SK-N-SH (cell line): ENCODE measurements around the gene RIN2. TPM values are rescaled to one million over a fixed set of nuclear protein-coding genes. Genes with fewer than 3 reads are reported as not detected.

Experiments used
- CTCF ChIA-PET: fragments of 300-600, 350-600 bp; formaldehyde crosslinking; extraction: SDS; loops from one replicate; lab custom pipeline; 2021; lab: Yijun Ruan, JAX
- POLR2A ChIA-PET: fragments of 350-600 bp; sonication (Branson Sonifier 250); formaldehyde crosslinking; extraction: SDS; loops from one replicate; lab custom pipeline; 2020; ENCODE audit warnings: antibody characterized with exemption, inconsistent platforms; lab: Yijun Ruan, JAX
- DNase-seq: peaks from one replicate; pipeline ENCODE4 v3.0.0; 2012
- H2AFZ ChIP-seq: fragments of 200-600 bp; sonication (generic); 2 replicates; pipeline ENCODE4 v1.8.1; 2016; ENCODE audit warnings: antibody characterized with exemption, mild to moderate bottlenecking, low read depth
- H3F3A ChIP-seq: fragments of 200-600 bp; sonication (generic); replicated peaks from 2 replicates; pipeline ENCODE3; 2016; ENCODE audit warnings: antibody characterized with exemption, mild to moderate bottlenecking; ENCODE audit not compliant: insufficient read depth
- H3K27ac ChIP-seq, 2 experiments: fragments of 200-500 bp in 1 of 2; fragments of 200-600 bp in 1 of 2; sonication (Bioruptor generic) in 1 of 2; sonication (generic), shearing (Covaris generic) in 1 of 2; 2 replicates each; pipeline versions ENCODE4 v1.5.1 to v1.6.1; 2014 to 2016; ENCODE audit warnings: low read depth in 2 of 2, inconsistent platforms in 1 of 2, low read length in 1 of 2, mild to moderate bottlenecking in 1 of 2, mixed read lengths in 1 of 2
- H3K27me3 ChIP-seq: fragments of 200-600 bp; sonication (generic), shearing (Covaris generic); 2 replicates; pipeline ENCODE4 v1.6.1; 2016; ENCODE audit warnings: mixed run types; ENCODE audit not compliant: insufficient read depth
- H3K36me3 ChIP-seq, 2 experiments: fragments of 200-500 bp in 1 of 2; fragments of 200-600 bp in 1 of 2; sonication (Bioruptor generic) in 1 of 2; sonication (generic) in 1 of 2; replicated peaks in 1 of 2; 2 replicates each; pipeline versions ENCODE3 to v1.5.1; 2014 to 2016; ENCODE audit warnings: low read length in 1 of 2, mild to moderate bottlenecking in 1 of 2; ENCODE audit not compliant: insufficient read depth in 2 of 2, control insufficient read depth in 1 of 2
- H3K4me1 ChIP-seq, 2 experiments: fragments of 200-500 bp in 1 of 2; fragments of 200-600 bp in 1 of 2; sonication (Bioruptor generic) in 1 of 2; sonication (generic), shearing (Covaris generic) in 1 of 2; 2 replicates each; pipeline versions ENCODE4 v1.5.1 to v1.6.1; 2014 to 2016; ENCODE audit warnings: low read depth in 1 of 2, low read length in 1 of 2, mixed run types in 1 of 2; ENCODE audit not compliant: insufficient read depth in 2 of 2, control insufficient read depth in 1 of 2
- H3K4me2 ChIP-seq: fragments of 200-600 bp; sonication (generic), shearing (Covaris generic); 2 replicates; pipeline ENCODE4 v1.6.1; 2017; ENCODE audit warnings: mixed run types
- H3K4me3 ChIP-seq, 2 experiments: fragments of 200-500 bp in 1 of 2; fragments of 200-600 bp in 1 of 2; sonication (Bioruptor generic) in 1 of 2; sonication (generic), shearing (Covaris generic) in 1 of 2; 2 replicates each; pipeline versions ENCODE4 v1.5.1 to v1.8.1; 2014 to 2016; ENCODE audit warnings: low read depth in 2 of 2, inconsistent platforms in 1 of 2, low read length in 1 of 2, mild to moderate bottlenecking in 1 of 2, mixed read lengths in 1 of 2, moderate library complexity in 1 of 2
- H3K79me2 ChIP-seq: fragments of 200-600 bp; sonication (generic); 2 replicates; pipeline ENCODE4 v1.8.1; 2017; ENCODE audit warnings: mild to moderate bottlenecking; ENCODE audit not compliant: insufficient read depth
- H3K9ac ChIP-seq: fragments of 200-600 bp; sonication (generic); 2 replicates; pipeline ENCODE4 v1.6.1; 2017; ENCODE audit warnings: mixed run types
- H3K9me2 ChIP-seq: fragments of 200-600 bp; sonication (generic); 2 replicates; pipeline ENCODE4 v1.6.1; 2017; ENCODE audit warnings: mixed run types
- H3K9me3 ChIP-seq: fragments of 200-600 bp; sonication (generic); 2 replicates; pipeline ENCODE4 v1.6.1; 2017; ENCODE audit warnings: mixed run types, mild to moderate bottlenecking, moderate library complexity
- H4K20me1 ChIP-seq: fragments of 200-600 bp; sonication (generic); 2 replicates; pipeline ENCODE4 v1.6.1; 2017; ENCODE audit warnings: mild to moderate bottlenecking, mixed run types; ENCODE audit not compliant: insufficient read depth
- ELF1 ChIP-seq: IDR thresholded peaks from 2 replicates; pipeline ENCODE4 v1.4.0; 2012
- FOXJ3 ChIP-seq: sonication (generic); formaldehyde crosslinking; IDR thresholded peaks from 2 replicates; pipeline ENCODE4 v1.5.1; 2020; ENCODE audit warnings: mild to moderate bottlenecking, missing genetic modification reagents
- FOXM1 ChIP-seq: IDR thresholded peaks from 2 replicates; pipeline ENCODE4 v1.4.0; 2012; ENCODE audit warnings: low read depth, mild to moderate bottlenecking
- GATA2 ChIP-seq: sonication (generic); formaldehyde crosslinking; IDR thresholded peaks from 2 replicates; pipeline ENCODE4 v1.5.0; 2020; ENCODE audit warnings: mild to moderate bottlenecking, missing genetic modification reagents
- NFIC ChIP-seq: IDR thresholded peaks from 2 replicates; pipeline ENCODE4 v1.4.0; 2012; ENCODE audit warnings: borderline replicate concordance
- RAD21 ChIP-seq: IDR thresholded peaks from 2 replicates; pipeline ENCODE4 v1.6.1; 2012; ENCODE audit warnings: mild to moderate bottlenecking, low read length
- RFX5 ChIP-seq: IDR thresholded peaks from 2 replicates; pipeline ENCODE4 v1.6.1; 2012; ENCODE audit warnings: mild to moderate bottlenecking, improper control_type of control experiment, low read length
- SMC3 ChIP-seq: IDR thresholded peaks from 2 replicates; pipeline ENCODE4 v1.6.1; 2012; ENCODE audit warnings: low read depth, low read length, improper control_type of control experiment
- TCF12 ChIP-seq: IDR thresholded peaks from 2 replicates; pipeline ENCODE4 v1.4.0; 2012
- USF1 ChIP-seq: IDR thresholded peaks from 2 replicates; pipeline ENCODE4 v1.4.0; 2012; ENCODE audit warnings: low read depth, borderline replicate concordance
- YY1 ChIP-seq: IDR thresholded peaks from 2 replicates; pipeline ENCODE4 v1.4.0; 2012; ENCODE audit warnings: low read depth, mild to moderate bottlenecking
- WGBS: methylation state at CpG from one replicate; pipeline ENCODE4 v1.1.6; 2017; ENCODE audit warnings: low lambda C conversion rate; 5-methylcytosine and 5-hydroxymethylcytosine counted together
- polyA plus RNA-seq, 3 experiments: library from polyadenylated mRNA; depleted of rRNA; stranded (reverse); fragments of >200 nt; gene quantifications; 2 replicates each; pipeline ENCODE4 v1.2.3, GENCODE V29; 2012
- TF ChIP-seq, protein P1 (sequence below): fragments of 150-350 bp; IDR thresholded peaks from 2 replicates; pipeline ENCODE4 v1.6.1; 2017; ENCODE audit warnings: antibody characterized with exemption, low read length, low read depth, borderline replicate concordance

The RIN2 gene
- polyA plus RNA-seq, 1 of the 3 experiments (the other 2 are of a cell fraction), result 6.8 TPM

DNA sequence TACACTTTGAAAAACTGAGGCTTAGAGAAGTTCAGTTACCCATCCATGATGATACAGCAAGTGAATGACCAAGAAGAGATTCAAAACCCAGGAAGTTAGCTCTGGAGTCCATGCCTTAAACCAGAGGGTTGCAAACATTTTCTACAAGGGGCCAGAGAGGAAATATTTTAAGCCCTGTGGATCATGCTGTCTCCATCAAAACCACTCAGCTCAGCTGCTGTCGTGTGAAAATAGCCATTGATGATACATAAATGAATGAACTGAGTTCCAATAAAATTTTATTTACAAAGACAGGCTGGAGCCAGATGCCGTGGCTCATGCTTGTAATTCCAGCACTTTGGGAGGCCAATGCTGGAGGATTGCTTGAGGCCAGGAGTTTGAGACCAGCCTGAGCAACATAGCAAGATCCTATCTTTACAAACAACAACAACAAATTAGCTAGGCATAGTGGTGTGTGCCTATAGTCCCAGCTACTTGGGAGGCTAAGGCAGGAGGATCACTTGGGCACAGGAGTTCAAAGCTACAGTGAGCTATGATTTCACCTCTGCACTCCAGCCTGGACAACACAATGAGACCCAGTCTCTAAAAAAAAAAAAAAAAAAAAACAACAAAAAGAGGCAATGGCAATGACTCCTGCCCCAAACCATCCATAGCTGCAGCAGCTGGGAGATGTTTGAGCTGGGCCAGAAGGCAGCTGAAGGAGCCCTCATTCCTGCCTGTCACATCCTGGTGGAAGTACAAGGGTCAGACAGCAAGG is 44.1 kb upstream of the RIN2 start:
- no peaks in the 10 kb centered on the region for H3K9me3 ChIP-seq
- no peak for DNase-seq
- no peaks in the 10 kb centered on the region for H3F3A ChIP-seq
- peaks cover 2% of the 10 kb centered on the region; the same call in 1 of the 2 replicates for H3K27me3 ChIP-seq
- no peak overlapping the region for H2AFZ ChIP-seq
- no peak overlapping the region for H3K27ac ChIP-seq
- no peak overlapping the region for H3K9ac ChIP-seq
- H3K4me2 ChIP-seq, result no peak overlapping the region
- 33% methylated on average over 2 of the region's 2 CpGs for WGBS
- no peaks in the 10 kb centered on the region for H3K36me3 ChIP-seq
- CTCF ChIA-PET, result interaction anchor here (1.1 to 1.8 kb wide), 2 partner anchors 21 to 71 kb away, joined by 3 to 4 read pairs; no protein-coding TSS in a partner anchor
- POLR2A ChIA-PET, result no interaction called here
- no peaks in the 10 kb centered on the region for H3K4me1 ChIP-seq
- H4K20me1 ChIP-seq, result no peaks in the 10 kb centered on the region
- H3K9me2 ChIP-seq, result no peaks in the 10 kb centered on the region
- H3K79me2 ChIP-seq, result no peaks in the 10 kb centered on the region
- TF ChIP-seq RAD21 (no peak), ELF1 (no peak)
- no peak overlapping the region for H3K4me3 ChIP-seq

DNA sequence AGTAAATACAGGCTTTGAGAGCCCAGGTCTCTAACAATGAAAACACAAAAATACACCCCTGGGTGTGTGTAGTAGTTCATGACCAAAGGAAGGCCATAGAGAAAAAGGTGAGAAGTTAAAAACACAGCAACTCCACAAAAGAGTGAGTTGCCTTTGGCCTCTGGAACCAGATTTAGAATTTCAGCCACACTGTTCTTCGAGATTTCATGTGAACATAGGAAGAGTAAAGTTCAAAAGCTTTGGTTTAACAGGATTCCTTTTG is 43.5 kb upstream of the RIN2 start:
- Histone ChIP-seq H3K4me2 (no peak overlapping the region), H3F3A (no peaks in the 10 kb centered on the region), H4K20me1 (no peaks in the 10 kb centered on the region), H3K27me3 (no peaks in the 10 kb centered on the region; the same call in 1 of the 2 replicates), H2AFZ (no peak overlapping the region), H3K9ac (no peak overlapping the region), H3K4me3 (no peak overlapping the region), H3K79me2 (no peaks in the 10 kb centered on the region), H3K36me3 (no peaks in the 10 kb centered on the region), H3K27ac (no peak overlapping the region), H3K4me1 (no peaks in the 10 kb centered on the region), H3K9me2 (no peaks in the 10 kb centered on the region), H3K9me3 (no peaks in the 10 kb centered on the region)
- TF ChIP-seq RFX5, result no peak
- TF ChIP-seq, protein P1, sequence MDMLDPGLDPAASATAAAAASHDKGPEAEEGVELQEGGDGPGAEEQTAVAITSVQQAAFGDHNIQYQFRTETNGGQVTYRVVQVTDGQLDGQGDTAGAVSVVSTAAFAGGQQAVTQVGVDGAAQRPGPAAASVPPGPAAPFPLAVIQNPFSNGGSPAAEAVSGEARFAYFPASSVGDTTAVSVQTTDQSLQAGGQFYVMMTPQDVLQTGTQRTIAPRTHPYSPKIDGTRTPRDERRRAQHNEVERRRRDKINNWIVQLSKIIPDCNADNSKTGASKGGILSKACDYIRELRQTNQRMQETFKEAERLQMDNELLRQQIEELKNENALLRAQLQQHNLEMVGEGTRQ, result no peak
- TF ChIP-seq USF1, result no peak
- TF ChIP-seq FOXJ3, result no peak
- no peak for TF ChIP-seq FOXM1
- no peak for TF ChIP-seq GATA2
- TF ChIP-seq YY1, result no peak
- no peak for TF ChIP-seq NFIC
- TF ChIP-seq SMC3, result no peak
- no peak for TF ChIP-seq TCF12
- 52% methylated on average over 1 of the region's 1 CpG for whole genome bisulfite sequencing
- DNase-seq, result no peak
- ChIA-PET CTCF (interaction anchor here (1.1 kb wide), 1 partner anchor 71 kb away, joined by 3 read pairs; no protein-coding TSS in a partner anchor), POLR2A (no interaction called here)
